Omental fat pad (tissue), 4 donors: Measurements from ENCODE around the gene ATP6V0A4. TPM values are rescaled to one million over a fixed set of nuclear protein-coding genes. Genes with fewer than 3 reads are reported as not detected.

Source experiments
- ATAC-seq: fragments of 150-250 bp; one replicate; pipeline ENCODE4 v1.9.1; 2016; ENCODE audit warnings: mild to moderate bottlenecking, moderate library complexity; ENCODE audit not compliant: low FRiP score
- DNase-seq: peaks from one replicate; pipeline ENCODE4 v3.0.0-alpha.2; 2019; ENCODE audit warnings: low spot score
- CTCF ChIP-seq, 3 donors: fragments of 450-650 bp; IDR thresholded peaks; one replicate each; pipeline ENCODE4 v1.5.1; 2016 to 2017; ENCODE audit warnings: antibody characterized with exemption in 3 of 3, mild to moderate bottlenecking in 3 of 3, moderate library complexity in 2 of 3
- total RNA-seq, 4 donors: library from RNA; depleted of rRNA; stranded (reverse); fragments of >200 nt; gene quantifications; one replicate each; pipeline ENCODE4 v1.1.0, GENCODE V29; 2016

ATP6V0A4 gene
- total RNA-seq, 4 donors from 2014 or later = not detected

DNA sequence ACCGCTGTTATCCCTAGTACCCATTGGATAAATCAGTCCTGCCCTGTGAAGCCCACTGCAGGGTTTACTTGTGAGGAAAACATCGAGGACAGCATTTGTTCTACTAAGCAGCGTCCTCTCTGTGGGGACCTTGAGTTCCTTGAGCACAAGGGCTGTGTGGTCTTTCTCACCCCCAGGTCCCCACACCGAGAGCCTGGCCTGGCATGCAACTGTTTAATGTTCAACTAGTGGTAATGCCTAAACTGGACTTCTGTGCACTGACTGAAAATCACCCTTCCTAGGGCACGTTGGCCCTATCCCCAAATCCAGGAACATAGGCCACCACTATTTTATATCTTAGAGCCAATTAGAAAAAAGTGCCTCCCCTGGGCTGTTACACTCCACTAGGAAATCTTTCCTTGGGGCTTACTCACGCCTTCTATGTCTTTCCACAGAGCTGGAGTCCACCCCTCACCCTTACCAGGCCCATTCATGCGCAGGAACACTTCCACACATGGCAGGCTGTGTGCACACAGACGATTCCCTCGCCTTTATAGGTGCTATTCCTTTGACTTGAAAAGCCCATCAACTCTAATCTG lies 1.9 kb downstream of the ATP6V0A4 start:
- ATAC-seq = no peak
- no peak for TF ChIP-seq CTCF (IDR thresholded peaks at IDR 0.05)
- DNase-seq = no peak

DNA sequence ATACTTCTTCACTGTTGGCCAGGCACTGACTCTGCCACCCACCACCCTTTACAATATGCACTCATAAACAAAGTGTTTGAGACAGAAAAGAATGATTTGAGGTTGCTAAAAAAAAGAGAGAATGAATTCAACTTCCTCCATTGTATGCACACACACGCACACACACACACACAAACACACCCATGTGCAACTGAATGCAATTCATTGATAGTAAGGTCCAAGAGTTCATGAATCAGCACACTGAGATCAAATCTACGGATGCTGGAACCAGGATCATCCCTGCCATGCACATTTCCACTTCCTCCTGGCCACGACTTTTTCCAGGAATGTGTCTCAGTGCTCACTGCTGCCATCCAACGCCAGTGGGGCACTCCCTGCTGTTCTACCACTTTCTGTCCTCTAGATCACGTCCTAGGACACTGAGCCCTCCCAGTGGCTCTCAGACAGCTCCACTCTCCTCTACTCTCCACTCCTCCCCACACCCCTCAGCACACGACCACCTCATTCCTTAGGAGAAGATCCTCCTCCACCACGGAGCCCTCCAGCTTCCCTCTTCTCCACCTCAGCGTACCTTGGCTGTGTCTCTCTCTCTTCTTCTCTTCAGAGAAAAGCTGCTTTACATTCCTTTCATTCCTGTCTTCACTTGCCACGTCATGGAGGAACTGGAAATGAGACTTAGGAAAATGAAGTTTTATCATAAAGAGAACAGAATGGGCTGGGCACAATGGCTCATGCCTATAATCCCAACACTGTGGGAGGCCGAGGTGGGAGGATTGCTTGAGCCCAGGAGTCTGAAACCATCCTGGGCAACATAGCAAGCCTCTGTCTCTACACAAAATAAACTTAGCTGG lies 12.2 kb downstream of the ATP6V0A4 start:
- no peak for ATAC-seq
- TF ChIP-seq CTCF (IDR thresholded peaks at IDR 0.05) = no peak
- no peak for DNase-seq

GRCh38 chr7:138784692-138785091 lies 13.3 kb downstream of the ATP6V0A4 start:
- DNase-seq = no peak
- no peak for TF ChIP-seq CTCF (IDR thresholded peaks at IDR 0.05)
- ATAC-seq = no peak

DNA sequence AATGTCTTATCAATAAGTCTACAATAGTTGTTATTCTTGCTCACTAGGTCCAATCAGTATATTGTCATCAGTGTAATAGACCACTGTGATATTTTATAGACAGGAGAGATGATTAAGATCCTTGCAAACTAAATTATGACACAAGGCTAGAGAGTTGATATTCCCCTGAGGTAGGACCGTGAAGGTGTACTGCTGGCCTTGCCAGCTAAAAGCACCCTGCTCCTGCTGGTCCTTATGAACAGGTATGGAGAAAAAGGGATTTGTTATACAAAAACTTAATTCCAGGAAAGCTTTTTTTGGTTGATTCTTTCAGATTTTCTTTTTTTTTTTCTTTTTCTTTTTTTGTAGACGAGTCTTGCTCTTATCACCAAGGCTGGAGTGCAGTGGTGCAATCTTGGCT lies 17.0 kb downstream of the ATP6V0A4 start:
- DNase-seq (no peak), ATAC-seq (no peak)
- TF ChIP-seq CTCF (IDR thresholded peaks at IDR 0.05) = no peak

GRCh38 chr7:138776166-138776833 lies 21.7 kb downstream of the ATP6V0A4 start:
- DNase-seq (no peak), ATAC-seq (no peak)

DNA sequence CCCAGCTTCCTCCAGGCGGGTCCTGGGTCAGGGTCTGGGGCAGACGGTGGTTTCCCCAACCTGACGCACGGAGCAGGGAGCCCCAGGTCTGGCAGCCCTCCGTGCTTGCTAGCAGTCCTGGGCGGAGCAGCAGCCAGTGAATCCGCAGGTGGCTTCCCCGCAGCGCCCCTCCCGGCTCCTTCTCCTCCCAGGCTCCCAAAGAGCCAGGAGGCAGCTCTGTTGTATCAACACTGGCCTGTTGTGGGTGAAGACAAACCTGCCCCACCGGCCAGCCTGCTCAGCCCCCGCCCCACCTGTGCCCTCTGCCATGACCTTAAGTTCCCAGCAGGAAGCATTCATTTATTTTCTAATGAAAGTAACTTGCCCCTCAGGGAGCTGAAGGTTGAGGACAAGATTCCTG lies 24.2 kb downstream of the ATP6V0A4 start:
- DNase-seq (no peak), ATAC-seq (no peak)
- TF ChIP-seq CTCF (IDR thresholded peaks at IDR 0.05) = no peak

More at GRCh38 chr7:138776166-138776833, 21.7 kb downstream of the ATP6V0A4 start:
- TF ChIP-seq CTCF (IDR thresholded peaks at IDR 0.05) = no peak
